HepG2 (cell line): Measurements from ENCODE around the gene TMOD2. TPM values are rescaled to one million over a fixed set of nuclear protein-coding genes. Genes with fewer than 3 reads are reported as not detected.

Experiments used
- ATAC-seq: fragments of 200-7000 bp; cut with Tn5 transposase; 3 replicates; pipeline ENCODE4 v1.9.1; 2020; ENCODE audit warnings: mild to moderate bottlenecking, moderate library complexity
- BruUV-seq: library from RNA; stranded (reverse); fragments of 400-500 nt; replicated peaks from 2 replicates; lab custom pipeline; 2021; lab: Mats Ljungman, UMichigan
- CTCF ChIA-PET: fragments of 300-600 bp; formaldehyde crosslinking; extraction: SDS; loops from one replicate; lab custom pipeline; 2021; ENCODE audit warnings: low total read pairs, inconsistent platforms, low intra/inter-chr PET ratio; lab: Yijun Ruan, JAX
- POLR2A ChIA-PET: fragments of 350-600 bp; sonication (Branson Sonifier 250); formaldehyde crosslinking; loops from one replicate; lab custom pipeline; 2020; ENCODE audit warnings: antibody characterized with exemption, inconsistent platforms; lab: Yijun Ruan, JAX
- DNase-seq: peaks from one replicate; pipeline ENCODE4 v3.0.0-alpha.2; 2015; ENCODE audit warnings: low spot score
- FAIRE-seq: peaks from 3 replicates; lab custom pipeline; 2011; peaks lifted over from hg19 to GRCh38; lab: Jason Lieb, UNC
- H2AFZ ChIP-seq: one replicate; pipeline ENCODE4 v1.6.1; 2011; ENCODE audit warnings: low read length, inconsistent platforms
- H3K27ac ChIP-seq: fragments of 300-600 bp; 3 replicates; pipeline ENCODE4 v1.8.0; 2011; ENCODE audit warnings: mixed run types, mild to moderate bottlenecking, mixed read lengths, low read length, inconsistent platforms; ENCODE audit not compliant: insufficient read depth; ENCODE audit errors: extremely low read length
- H3K27me3 ChIP-seq, 2 experiments: fragments of 200-600 bp in 1 of 2; 2 replicates in 1 of 2; 3 replicates in 1 of 2; pipeline versions ENCODE4 v1.6.0 to v1.8.0; 2011; ENCODE audit warnings: low read length in 2 of 2, mild to moderate bottlenecking in 2 of 2, moderate library complexity in 2 of 2, inconsistent platforms in 1 of 2; ENCODE audit not compliant: insufficient read depth in 2 of 2, control insufficient read depth in 1 of 2
- H3K36me3 ChIP-seq, 2 experiments: fragments of 200-600 bp in 1 of 2; replicated peaks in 1 of 2; 2 replicates in 1 of 2; 3 replicates in 1 of 2; pipeline versions ENCODE4 v1.5.1 to v1.8.0; 2011; ENCODE audit warnings: low read length in 2 of 2, inconsistent platforms in 1 of 2; ENCODE audit not compliant: insufficient read depth in 2 of 2, control insufficient read depth in 1 of 2
- H3K4me1 ChIP-seq: 2 replicates; pipeline ENCODE4 v1.5.1; 2012; ENCODE audit warnings: low read length, inconsistent platforms; ENCODE audit not compliant: insufficient read depth
- H3K4me2 ChIP-seq: 2 replicates; pipeline ENCODE4 v1.6.0; 2011; ENCODE audit warnings: low read depth, low read length, inconsistent platforms
- H3K4me3 ChIP-seq, 3 experiments: fragments of 200-600 bp in 1 of 3; sonication (generic), shearing (Covaris generic) in 1 of 3; replicated peaks in 1 of 3; 2 replicates each; pipeline ENCODE4 v1.5.1; 2011 to 2016; ENCODE audit warnings: low read length in 3 of 3, inconsistent platforms in 2 of 3, low read depth in 2 of 3, mild to moderate bottlenecking in 2 of 3, control low read depth in 1 of 3, mixed read lengths in 1 of 3; ENCODE audit not compliant: insufficient read depth in 1 of 3
- H3K79me2 ChIP-seq: one replicate; pipeline ENCODE4 v1.6.1; 2011; ENCODE audit warnings: low read length, inconsistent platforms; ENCODE audit not compliant: insufficient read depth
- H3K9ac ChIP-seq: 2 replicates; pipeline ENCODE4 v1.6.0; 2011; ENCODE audit warnings: mild to moderate bottlenecking, low read depth, low read length, inconsistent platforms; ENCODE audit not compliant: insufficient read depth
- H3K9me3 ChIP-seq: 2 replicates; pipeline ENCODE4 v1.5.1; 2012; ENCODE audit warnings: mild to moderate bottlenecking, low read length
- H4K20me1 ChIP-seq: 2 replicates; pipeline ENCODE4 v1.6.0; 2011; ENCODE audit warnings: inconsistent platforms, mild to moderate bottlenecking, low read length, moderate library complexity; ENCODE audit not compliant: insufficient read depth
- EEA1 ChIP-seq: sonication (generic); formaldehyde crosslinking; IDR thresholded peaks from 2 replicates; pipeline ENCODE4 v1.5.1; 2020; ENCODE audit warnings: mild to moderate bottlenecking, missing genetic modification reagents, borderline replicate concordance
- MTA3 ChIP-seq: sonication (generic); formaldehyde crosslinking; IDR thresholded peaks from 2 replicates; pipeline ENCODE4 v1.4.0; 2020; ENCODE audit warnings: missing genetic modification reagents
- RORA ChIP-seq: sonication (generic); formaldehyde crosslinking; IDR thresholded peaks from 2 replicates; pipeline ENCODE4 v1.5.0; 2020; ENCODE audit warnings: mild to moderate bottlenecking, missing genetic modification reagents, moderate library complexity
- SNAI1 ChIP-seq: sonication (generic); formaldehyde crosslinking; IDR thresholded peaks from 2 replicates; pipeline ENCODE4 v1.5.0; 2020; ENCODE audit warnings: mild to moderate bottlenecking, missing genetic modification reagents, borderline replicate concordance
- THAP11 ChIP-seq: IDR thresholded peaks from 2 replicates; pipeline ENCODE4 v1.6.1; 2016; ENCODE audit warnings: missing biosample characterization, missing genetic modification reagents
- WGBS: methylation state at CpG from one replicate; pipeline ENCODE4 v1.1.6; 2017; ENCODE audit warnings: low lambda C conversion rate; 5-methylcytosine and 5-hydroxymethylcytosine counted together
- in situ Hi-C: cut with HindIII; loops from 2 replicates; pipeline ENCODE4 v1.10.0; 2017; ENCODE audit warnings: low pct_unique_long_range_greater_than_20kb; ENCODE audit not compliant: extremely low pct_ligation_motif_present
- intact Hi-C: fragments of 100-400 bp; cut with micrococcal nuclease; formaldehyde crosslinking; loops from one replicate; pipeline ENCODE4 v1.10.0; 2022; ENCODE audit not compliant: unreplicated experiment
- polyA plus RNA-seq, 8 experiments: library from polyadenylated mRNA; depleted of rRNA in 3 of 8; stranded (reverse) in 7 of 8; unstranded in 1 of 8; fragments of >200 nt; fragmentation: Illumina TruSeq in 4 of 8; extraction: Trizol in 4 of 8; gene quantifications; 2 replicates each; pipeline versions ENCODE4 v1.2.1 to v1.2.3, GENCODE V29; 2011 to 2016; ENCODE audit warnings: low read depth in 4 of 8, missing spikeins in 1 of 8, mixed read lengths in 1 of 8; ENCODE audit not compliant: insufficient read depth in 1 of 8
- total RNA-seq, 5 experiments: library from RNA; depleted of rRNA; stranded (reverse); fragments of >200 nt; fragmentation: Illumina TruSeq; extraction: Trizol; gene quantifications; 2 replicates each; pipeline ENCODE4 v1.2.3, GENCODE V29; 2016; ENCODE audit warnings: low read depth in 1 of 5
- TF ChIP-seq, protein P1 (sequence below): sonication (generic); formaldehyde crosslinking; IDR thresholded peaks from 2 replicates; pipeline ENCODE4 v1.5.1; 2020; ENCODE audit warnings: mild to moderate bottlenecking, missing genetic modification reagents, moderate library complexity

The TMOD2 gene
- total and polyA plus RNA-seq, 2 of the 13 experiments (the other 11 are each of a cell fraction or from before 2014, with no cell fraction given), result 0.01 to 0.02 TPM

DNA sequence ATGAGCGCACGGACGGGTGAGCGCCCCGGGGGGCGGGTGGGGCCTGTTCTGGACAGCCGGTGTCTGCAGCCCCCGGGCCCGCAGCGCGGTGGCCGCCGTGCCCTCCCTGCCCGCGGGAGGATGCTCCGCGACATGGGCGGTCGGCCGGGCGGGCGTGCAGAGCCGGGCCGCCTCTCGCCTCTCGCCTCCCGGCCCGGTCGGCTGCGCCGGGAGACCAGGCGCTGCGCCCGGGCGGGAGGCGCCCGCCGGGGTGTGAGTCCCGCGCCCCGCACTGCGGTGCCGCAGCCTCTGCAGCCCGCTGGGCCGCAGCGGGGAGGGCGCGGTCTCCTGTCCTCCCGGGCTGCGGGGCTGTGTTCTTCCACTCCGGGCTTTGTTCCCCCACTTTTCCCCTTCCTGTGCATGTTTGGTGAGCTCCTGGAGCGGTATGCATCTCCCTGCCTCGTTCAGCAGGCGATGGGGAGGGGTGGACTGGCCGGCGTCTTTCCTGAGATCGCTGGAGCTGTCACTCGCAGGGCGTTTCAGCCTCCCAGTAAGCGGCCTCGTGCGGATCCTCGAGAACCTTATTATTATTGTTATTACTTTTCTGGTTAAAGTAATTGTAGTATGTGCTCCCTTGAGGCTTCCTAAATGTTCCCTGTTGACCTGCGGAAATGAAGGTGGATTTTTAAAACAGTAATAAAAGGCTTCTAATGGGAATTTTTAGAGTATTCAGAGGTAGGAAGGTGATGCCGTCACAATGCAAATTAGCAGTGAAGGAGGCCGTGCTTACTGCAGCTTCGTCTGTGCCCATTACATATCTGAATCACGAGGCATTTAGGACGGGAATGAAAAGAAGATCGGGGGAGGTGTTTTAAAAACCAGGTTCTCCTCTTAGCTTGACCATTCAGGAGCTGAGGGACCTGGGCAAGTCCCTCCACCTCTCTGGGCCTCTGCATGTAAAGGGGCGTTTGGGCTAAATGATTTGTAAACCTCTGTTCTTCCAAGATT lies 593 bp downstream of the TMOD2 start (continued):
- TF ChIP-seq, protein P1, sequence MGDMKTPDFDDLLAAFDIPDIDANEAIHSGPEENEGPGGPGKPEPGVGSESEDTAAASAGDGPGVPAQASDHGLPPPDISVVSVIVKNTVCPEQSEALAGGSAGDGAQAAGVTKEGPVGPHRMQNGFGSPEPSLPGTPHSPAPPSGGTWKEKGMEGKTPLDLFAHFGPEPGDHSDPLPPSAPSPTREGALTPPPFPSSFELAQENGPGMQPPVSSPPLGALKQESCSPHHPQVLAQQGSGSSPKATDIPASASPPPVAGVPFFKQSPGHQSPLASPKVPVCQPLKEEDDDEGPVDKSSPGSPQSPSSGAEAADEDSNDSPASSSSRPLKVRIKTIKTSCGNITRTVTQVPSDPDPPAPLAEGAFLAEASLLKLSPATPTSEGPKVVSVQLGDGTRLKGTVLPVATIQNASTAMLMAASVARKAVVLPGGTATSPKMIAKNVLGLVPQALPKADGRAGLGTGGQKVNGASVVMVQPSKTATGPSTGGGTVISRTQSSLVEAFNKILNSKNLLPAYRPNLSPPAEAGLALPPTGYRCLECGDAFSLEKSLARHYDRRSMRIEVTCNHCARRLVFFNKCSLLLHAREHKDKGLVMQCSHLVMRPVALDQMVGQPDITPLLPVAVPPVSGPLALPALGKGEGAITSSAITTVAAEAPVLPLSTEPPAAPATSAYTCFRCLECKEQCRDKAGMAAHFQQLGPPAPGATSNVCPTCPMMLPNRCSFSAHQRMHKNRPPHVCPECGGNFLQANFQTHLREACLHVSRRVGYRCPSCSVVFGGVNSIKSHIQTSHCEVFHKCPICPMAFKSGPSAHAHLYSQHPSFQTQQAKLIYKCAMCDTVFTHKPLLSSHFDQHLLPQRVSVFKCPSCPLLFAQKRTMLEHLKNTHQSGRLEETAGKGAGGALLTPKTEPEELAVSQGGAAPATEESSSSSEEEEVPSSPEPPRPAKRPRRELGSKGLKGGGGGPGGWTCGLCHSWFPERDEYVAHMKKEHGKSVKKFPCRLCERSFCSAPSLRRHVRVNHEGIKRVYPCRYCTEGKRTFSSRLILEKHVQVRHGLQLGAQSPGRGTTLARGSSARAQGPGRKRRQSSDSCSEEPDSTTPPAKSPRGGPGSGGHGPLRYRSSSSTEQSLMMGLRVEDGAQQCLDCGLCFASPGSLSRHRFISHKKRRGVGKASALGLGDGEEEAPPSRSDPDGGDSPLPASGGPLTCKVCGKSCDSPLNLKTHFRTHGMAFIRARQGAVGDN (CRISPR knock-in tag), result no peak
- no peak for TF ChIP-seq THAP11 (CRISPR knock-in tag)
- TF ChIP-seq MTA3 (CRISPR knock-in tag), result no peak
- no peak for TF ChIP-seq RORA (CRISPR knock-in tag)
- TF ChIP-seq EEA1 (CRISPR knock-in tag), result no peak

DNA sequence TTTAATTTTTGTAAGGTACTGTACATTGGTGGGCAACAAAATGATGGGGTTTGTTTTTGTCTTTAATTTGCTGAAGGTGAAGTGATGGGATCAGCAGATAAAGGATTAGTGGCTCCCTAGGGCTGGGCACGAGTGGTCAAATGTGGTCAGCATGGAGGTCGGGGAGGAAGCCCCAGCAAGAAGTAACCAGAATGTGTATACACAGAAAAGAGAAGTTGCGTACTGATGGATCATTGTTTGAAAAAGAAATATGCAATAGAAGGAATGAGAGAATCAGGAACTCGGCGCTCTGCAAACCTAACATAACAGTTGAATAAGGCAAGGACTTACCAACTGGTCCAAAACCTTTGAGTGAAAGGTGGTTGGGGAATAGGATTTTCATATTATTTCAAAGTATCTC lies 1.5 kb downstream of the TMOD2 start:
- Histone ChIP-seq H3K4me2 (no peak overlapping the region), H3K9me3 (no peaks in the 10 kb centered on the region), H3K4me3 (no peak overlapping the region), H3K4me1 (no peaks in the 10 kb centered on the region), H4K20me1 (no peaks in the 10 kb centered on the region), H3K27ac (no peak overlapping the region), H3K79me2 (no peaks in the 10 kb centered on the region), H3K36me3 (no peaks in the 10 kb centered on the region), H3K27me3 (peaks cover 4 to 69% of the 10 kb centered on the region in 2 experiments; a peak in 4 of 5 replicates), H2AFZ (no peak overlapping the region), H3K9ac (no peak overlapping the region)
- TF ChIP-seq SNAI1 (CRISPR knock-in tag), result no peak
- BruUV-seq, result no TSS peak
- in situ Hi-C loops, result no loop called here
- POLR2A ChIA-PET, result no interaction called here
- WGBS, result 50% methylated on average over 5 of the region's 5 CpGs
- CTCF ChIA-PET, result no interaction called here
- DNase-seq, result no peak
- intact Hi-C loops, result no loop called here
- no peak for ATAC-seq
- FAIRE-seq, result no peak
